Mucosa of descending colon (tissue), 3 donors: ENCODE measurements around the gene CEP104. TPM values are rescaled to one million over a fixed set of nuclear protein-coding genes. Genes with fewer than 3 reads are reported as not detected.

Experiments used
- ATAC-seq: fragments of 200-7000 bp; cut with Tn5 transposase; one replicate; pipeline ENCODE4 v1.9.1; 2020; ENCODE audit warnings: mild to moderate bottlenecking, moderate library complexity
- DNase-seq, 3 donors: peaks; one replicate each; pipeline ENCODE4 v3.0.0-alpha.2; 2020
- H3K36me3 ChIP-seq: fragments of 200-600 bp; one replicate; pipeline ENCODE4 v1.8.0; 2021; ENCODE audit warnings: low read depth, mild to moderate bottlenecking
- H3K4me1 ChIP-seq: fragments of 200-600 bp; one replicate; pipeline ENCODE4 v1.8.0; 2021; ENCODE audit warnings: low read depth, mild to moderate bottlenecking
- H3K4me3 ChIP-seq: fragments of 200-600 bp; one replicate; pipeline ENCODE4 v1.8.0; 2021; ENCODE audit warnings: mild to moderate bottlenecking
- H3K9me3 ChIP-seq: fragments of 200-600 bp; one replicate; pipeline ENCODE4 v1.8.0; 2021; ENCODE audit warnings: mild to moderate bottlenecking
- CTCF ChIP-seq: fragments of 200-600 bp; IDR thresholded peaks from one replicate; pipeline ENCODE4 v1.8.0; 2022; ENCODE audit warnings: antibody characterized with exemption, mild to moderate bottlenecking
- intact Hi-C, 2 donors: fragments of 100-400 bp; cut with DNase I in 1 of 2; cut with micrococcal nuclease in 1 of 2; formaldehyde crosslinking; loops; one replicate each; pipeline versions ENCODE4 v1.11.0 to v1.11.1; 2022; cut with DNase I, micrococcal nuclease
- total RNA-seq, 3 donors: library from RNA; stranded (reverse); fragmentation: NEBNext Ultra II Directional in 2 of 3; extraction: Animal tissue kit (Norgen Biotek cat#: 25700) in 2 of 3; gene quantifications; one replicate each; pipeline versions ENCODE4 v1.2.1 to v1.2.4, GENCODE V29; 2021 to 2023
- donor health status: DM: no; HTN: no; CAD: no; lungs with moderate emphysema.
- donor health status: DM: no; HTN: no; CAD: no.
- donor health status: DM: no; HTN: yes; CAD: no.

CEP104 gene
- total RNA-seq, 3 donors from 2014 or later = 33.4 to 62.0 (median 36.1) TPM

GRCh38 chr1:3863231-3863935 lies 6.4 kb upstream of the CEP104 start:
- Histone ChIP-seq H3K9me3 (no peaks in the 10 kb centered on the region), H3K36me3 (no peaks in the 10 kb centered on the region), H3K4me1 (peaks cover 3% of the 10 kb centered on the region), H3K4me3 (no peak overlapping the region)
- DNase-seq = no peak
- no peak for ATAC-seq
- intact Hi-C loops = no loop called here
- TF ChIP-seq CTCF = no peak

GRCh38 chr1:3858231-3858981 lies 1.4 kb upstream of the CEP104 start:
- intact Hi-C loops = no loop called here
- DNase-seq (peak in 2 of 3 donors; percentile 36 to 57), ATAC-seq (peak; percentile 5)
- Histone ChIP-seq H3K4me3 (peak overlapping the region; percentile 83), H3K4me1 (peaks cover 17% of the 10 kb centered on the region), H3K9me3 (no peaks in the 10 kb centered on the region), H3K36me3 (no peaks in the 10 kb centered on the region)
- TF ChIP-seq CTCF = no peak

GRCh38 chr1:3857791-3858129 lies 749 bp upstream of the CEP104 start:
- TF ChIP-seq CTCF = no peak
- DNase-seq (no peak), ATAC-seq (peak; percentile 1)
- Histone ChIP-seq H3K4me3 (peak overlapping the region; percentile 83), H3K9me3 (no peaks in the 10 kb centered on the region), H3K4me1 (peaks cover 17% of the 10 kb centered on the region), H3K36me3 (no peaks in the 10 kb centered on the region)
- intact Hi-C loops = no loop called here

- ATAC-seq = no peak
- Histone ChIP-seq H3K9me3 (no peaks in the 10 kb centered on the region), H3K4me1 (peaks cover 9% of the 10 kb centered on the region), H3K36me3 (peaks cover 5% of the 10 kb centered on the region), H3K4me3 (no peak overlapping the region)
- intact Hi-C loops = no loop called here
- TF ChIP-seq CTCF = no peak
- DNase-seq = no peak
These were observed 4.1 kb downstream of the CEP104 start for GRCh38 chr1:3852711-3853485.

GRCh38 chr1:3852091-3852490 lies 4.9 kb downstream of the CEP104 start:
- intact Hi-C loops = no loop called here
- no peak for DNase-seq
- Histone ChIP-seq H3K4me3 (no peak overlapping the region), H3K9me3 (no peaks in the 10 kb centered on the region), H3K4me1 (peaks cover 7% of the 10 kb centered on the region), H3K36me3 (peaks cover 5% of the 10 kb centered on the region)
- ATAC-seq = no peak
- no peak for TF ChIP-seq CTCF
